ENCODE measurements around the gene OR2V1.
"Not testable (repeated sequence)": the region's sequence is repeated elsewhere in the genome, so short reads cannot be mapped to it uniquely, and the experiment has no call there.

Gene OR2V1

DNA sequence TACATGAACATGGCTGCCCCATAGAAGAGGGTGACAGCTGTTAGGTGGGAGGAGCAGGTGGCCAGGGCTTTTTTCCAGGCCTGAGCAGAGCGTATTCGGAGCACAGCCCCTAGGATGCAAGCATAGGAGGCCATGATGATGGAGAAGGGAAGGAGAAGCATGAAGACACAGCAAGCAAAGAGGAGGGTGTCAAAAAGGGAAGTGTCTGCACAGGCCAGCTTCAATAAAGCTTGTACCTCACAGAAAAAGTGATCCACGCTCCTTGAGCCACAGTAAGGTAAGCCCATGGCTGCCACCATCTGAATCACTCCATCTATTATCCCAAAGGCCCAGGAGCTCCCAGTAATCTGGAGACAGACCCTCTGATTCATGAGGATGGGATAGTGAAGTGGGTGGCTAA lies 6.4 kb downstream of the OR2V1 start:
- Mint-ChIP-seq H3K9me3 (no peaks in the 10 kb centered on the region), H3K4me1 (ENCODE audit: low read depth) (no peaks in the 10 kb centered on the region), H3K4me3 (no peak overlapping the region), H3K27me3 (peaks cover 81% of the 10 kb centered on the region), H3K36me3 (ENCODE audit: low read depth) (no peaks in the 10 kb centered on the region), H3K27ac (no peak overlapping the region)
- DNase-seq: no peak

- Mint-ChIP-seq H3K27me3 (peaks cover 80% of the 10 kb centered on the region), H3K4me3 (no peak overlapping the region), H3K9me3 (no peaks in the 10 kb centered on the region), H3K4me1 (ENCODE audit: low read depth) (no peaks in the 10 kb centered on the region), H3K27ac (no peak overlapping the region), H3K36me3 (ENCODE audit: low read depth) (no peaks in the 10 kb centered on the region)
- no peak for DNase-seq
Observed at GRCh38 chr5:181121675-181122561, 9.1 kb downstream of the OR2V1 start.

DNA sequence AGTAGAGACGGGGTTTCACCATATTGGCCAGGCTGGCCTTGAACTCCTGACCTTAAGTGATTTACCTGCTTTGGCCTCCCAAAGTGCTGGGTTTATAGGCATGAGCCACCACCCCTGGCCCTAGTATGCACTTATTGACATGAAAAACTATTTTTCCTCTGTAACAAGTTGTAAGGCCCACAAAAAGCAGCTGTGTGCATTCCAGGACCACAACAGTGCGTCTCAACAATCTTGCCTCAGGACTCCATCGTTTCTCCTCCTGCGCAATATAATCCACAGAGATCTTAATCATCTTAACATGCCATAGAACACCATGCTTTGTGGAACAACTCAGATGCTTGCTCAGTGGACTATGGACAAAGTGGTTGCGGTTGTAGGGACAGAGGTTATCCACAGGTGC lies 10.2 kb downstream of the OR2V1 start:
- H3K9me3 Mint-ChIP-seq: no peaks in the 10 kb centered on the region
- H3K4me1 Mint-ChIP-seq (ENCODE audit: low read depth): no peaks in the 10 kb centered on the region
- H3K27ac Mint-ChIP-seq: no peak overlapping the region
- DNase-seq: no peak
- no peak overlapping the region for H3K4me3 Mint-ChIP-seq
- H3K27me3 Mint-ChIP-seq: peaks cover 83% of the 10 kb centered on the region
- no peaks in the 10 kb centered on the region for H3K36me3 Mint-ChIP-seq (ENCODE audit: low read depth)

DNA sequence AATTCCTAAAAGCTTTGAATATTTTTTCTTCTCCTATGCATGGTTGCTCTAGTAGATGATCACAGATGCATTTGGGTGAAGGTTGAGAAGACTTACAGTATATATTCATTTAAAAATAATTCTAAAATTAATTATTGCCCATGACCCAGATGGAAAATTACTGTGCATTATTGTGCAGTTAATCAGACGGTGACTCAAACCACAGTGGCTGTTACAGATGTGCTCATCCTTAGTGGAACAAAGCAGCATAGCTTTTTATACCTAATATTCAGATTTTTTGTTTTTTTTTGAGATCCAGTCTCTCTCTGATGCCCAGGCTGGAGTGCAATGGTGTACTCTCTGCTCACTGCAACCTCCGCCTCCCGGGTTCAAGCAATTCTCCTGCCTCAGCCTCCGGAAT lies 10.7 kb downstream of the OR2V1 start:
- Mint-ChIP-seq H3K36me3 (ENCODE audit: low read depth) (no peaks in the 10 kb centered on the region), H3K27me3 (peaks cover 84% of the 10 kb centered on the region), H3K9me3 (no peaks in the 10 kb centered on the region), H3K4me1 (ENCODE audit: low read depth) (peaks cover under 1% of the 10 kb centered on the region), H3K4me3 (no peak overlapping the region), H3K27ac (no peak overlapping the region)
- DNase-seq: no peak

DNA sequence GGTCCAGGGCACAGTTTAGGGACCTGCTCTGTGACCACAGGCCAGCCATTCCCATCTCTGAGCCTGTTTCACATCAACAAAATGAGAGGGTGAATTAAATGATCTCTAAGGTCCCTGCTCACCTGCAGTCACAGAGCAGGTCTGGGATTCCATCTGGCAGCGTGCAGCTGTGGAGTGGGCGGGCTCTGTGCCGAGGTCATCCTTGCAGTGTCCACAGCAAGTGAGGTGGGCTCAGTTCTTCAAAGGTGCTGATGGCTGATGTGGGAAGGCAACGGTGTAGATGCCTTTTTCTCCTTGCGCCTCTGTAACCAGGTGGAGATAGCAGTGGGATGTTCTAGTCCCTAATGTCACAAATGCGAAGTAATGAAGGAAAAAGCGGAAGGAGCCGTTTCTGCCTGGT lies 11.9 kb downstream of the OR2V1 start:
- no peak for DNase-seq
- peaks cover 5% of the 10 kb centered on the region for H3K4me1 Mint-ChIP-seq (ENCODE audit: low read depth)
- no peaks in the 10 kb centered on the region for H3K36me3 Mint-ChIP-seq (ENCODE audit: low read depth)
- H3K9me3 Mint-ChIP-seq: no peaks in the 10 kb centered on the region
- H3K4me3 Mint-ChIP-seq: no peak overlapping the region
- peaks cover 85% of the 10 kb centered on the region for H3K27me3 Mint-ChIP-seq
- no peak overlapping the region for H3K27ac Mint-ChIP-seq

- Mint-ChIP-seq H3K27ac (no peak overlapping the region), H3K27me3 (peaks cover 86% of the 10 kb centered on the region), H3K4me1 (ENCODE audit: low read depth) (peaks cover 5% of the 10 kb centered on the region), H3K9me3 (peaks cover 2% of the 10 kb centered on the region), H3K4me3 (no peak overlapping the region), H3K36me3 (ENCODE audit: low read depth) (no peaks in the 10 kb centered on the region)
- DNase-seq: no peak
Observed at GRCh38 chr5:181118369-181118768, 12.6 kb downstream of the OR2V1 start.

- Mint-ChIP-seq H3K36me3 (ENCODE audit: low read depth) (no peaks in the 10 kb centered on the region), H3K9me3 (peaks cover 2% of the 10 kb centered on the region), H3K4me1 (ENCODE audit: low read depth) (peaks cover 5% of the 10 kb centered on the region), H3K4me3 (no peak overlapping the region), H3K27me3 (peaks cover 85% of the 10 kb centered on the region), H3K27ac (no peak overlapping the region)
- DNase-seq: no peak
Observed at GRCh38 chr5:181114844-181115778, 15.9 kb downstream of the OR2V1 start.

GRCh38 chr5:181114284-181114843 lies 16.6 kb downstream of the OR2V1 start:
- peaks cover 2% of the 10 kb centered on the region for H3K9me3 Mint-ChIP-seq
- H3K36me3 Mint-ChIP-seq (ENCODE audit: low read depth): no peaks in the 10 kb centered on the region
- no peak overlapping the region for H3K4me3 Mint-ChIP-seq
- H3K27me3 Mint-ChIP-seq: peaks cover 89% of the 10 kb centered on the region
- H3K27ac Mint-ChIP-seq: no peak overlapping the region
- DNase-seq: no peak
- H3K4me1 Mint-ChIP-seq (ENCODE audit: low read depth): peaks cover 5% of the 10 kb centered on the region

GRCh38 chr5:181113572-181113971 lies 17.4 kb downstream of the OR2V1 start:
- not testable (repeated sequence) for DNase-seq; H3K4me1 Mint-ChIP-seq (ENCODE audit: low read depth); H3K9me3 Mint-ChIP-seq; H3K27ac Mint-ChIP-seq; H3K4me3 Mint-ChIP-seq; H3K36me3 Mint-ChIP-seq (ENCODE audit: low read depth)
- H3K27me3 Mint-ChIP-seq: peaks cover 90% of the 10 kb centered on the region

DNA sequence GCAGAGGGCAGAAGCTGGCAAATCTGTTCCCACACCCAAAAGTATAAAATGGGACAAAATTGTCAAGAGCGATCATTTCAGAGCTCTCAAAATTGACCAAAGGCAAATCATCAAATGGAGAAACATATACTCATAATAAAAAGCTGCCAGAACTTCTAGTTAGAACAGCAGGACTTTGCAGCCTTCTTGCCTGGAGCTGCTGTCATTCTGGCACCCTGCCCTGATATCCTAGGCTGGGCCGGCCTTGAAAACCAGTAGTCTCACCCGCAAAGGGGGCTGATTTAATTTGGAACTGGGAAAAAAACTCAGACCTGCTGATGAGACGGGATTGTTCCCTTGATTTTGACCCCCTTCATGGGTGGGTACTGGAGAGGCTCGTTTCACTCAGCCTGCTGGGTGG lies 18.5 kb downstream of the OR2V1 start:
- peaks cover 5% of the 10 kb centered on the region for H3K4me1 Mint-ChIP-seq (ENCODE audit: low read depth)
- no peak overlapping the region for H3K27ac Mint-ChIP-seq
- H3K9me3 Mint-ChIP-seq: peaks cover 2% of the 10 kb centered on the region
- no peak for DNase-seq
- no peak overlapping the region for H3K4me3 Mint-ChIP-seq
- H3K27me3 Mint-ChIP-seq: peaks cover 90% of the 10 kb centered on the region
- H3K36me3 Mint-ChIP-seq (ENCODE audit: low read depth): no peaks in the 10 kb centered on the region

DNA sequence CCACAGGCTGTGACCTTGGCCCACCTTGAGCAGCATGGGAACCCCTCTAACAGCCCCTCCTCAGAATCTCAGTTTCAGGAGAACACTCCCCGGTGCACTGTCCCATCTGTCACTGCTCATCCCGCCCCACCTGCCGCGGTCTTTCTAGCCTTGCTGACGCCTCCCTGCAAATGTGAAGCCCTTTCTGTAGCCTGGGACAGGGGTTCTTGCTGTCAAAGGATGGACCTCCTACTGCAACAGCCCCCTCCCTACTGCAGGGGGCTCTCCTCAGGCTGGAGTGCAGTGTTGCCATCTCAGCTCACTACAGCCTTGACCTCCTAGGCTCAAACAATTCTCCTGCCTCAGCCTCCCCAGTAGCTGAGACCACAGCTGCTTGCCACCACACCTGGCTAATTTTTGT lies 20.0 kb downstream of the OR2V1 start:
- H3K9me3 Mint-ChIP-seq: peaks cover 2% of the 10 kb centered on the region
- H3K4me1 Mint-ChIP-seq (ENCODE audit: low read depth): peaks cover 5% of the 10 kb centered on the region
- no peak overlapping the region for H3K27ac Mint-ChIP-seq

GRCh38 chr5:181109489-181110013 lies 21.4 kb downstream of the OR2V1 start:
- H3K27ac Mint-ChIP-seq: no peak overlapping the region

More for the DNA sequence above, 20.0 kb downstream of the OR2V1 start:
- Mint-ChIP-seq H3K4me3 (no peak overlapping the region), H3K36me3 (ENCODE audit: low read depth) (no peaks in the 10 kb centered on the region), H3K27me3 (peaks cover 88% of the 10 kb centered on the region)
- no peak for DNase-seq

DNA sequence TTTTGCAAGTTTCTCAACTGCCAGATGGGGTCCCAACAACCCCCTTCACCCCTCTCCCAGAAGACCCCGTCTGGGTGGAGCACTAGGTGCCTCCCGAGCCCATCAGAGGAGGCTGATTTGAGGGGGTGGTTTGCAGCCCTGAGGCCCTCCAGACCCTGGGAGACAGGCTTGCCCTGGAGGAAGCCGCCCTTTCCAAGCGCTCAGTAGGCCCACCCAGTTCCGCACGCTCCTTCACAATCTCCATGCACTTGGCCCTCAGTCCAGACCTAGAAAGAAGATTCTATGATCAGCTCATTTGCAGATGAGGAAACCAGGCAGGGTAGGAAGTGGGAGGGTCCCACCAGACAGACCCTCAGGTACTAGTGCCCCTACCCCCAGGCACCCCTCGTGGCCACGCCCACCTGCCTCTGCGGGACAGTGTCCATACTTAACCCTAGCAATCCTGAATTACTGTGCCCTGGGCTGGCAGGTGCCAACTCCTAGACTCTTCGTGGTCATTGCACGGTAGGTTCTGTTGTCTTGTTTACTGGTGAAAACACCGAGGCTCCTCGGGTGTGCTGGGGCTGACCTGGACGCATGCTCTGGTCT lies 22.3 kb downstream of the OR2V1 start:
- Mint-ChIP-seq H3K9me3 (no peaks in the 10 kb centered on the region), H3K27me3 (peaks cover 84% of the 10 kb centered on the region), H3K4me3 (no peak overlapping the region), H3K36me3 (ENCODE audit: low read depth) (no peaks in the 10 kb centered on the region), H3K4me1 (ENCODE audit: low read depth) (peaks cover 5% of the 10 kb centered on the region), H3K27ac (no peak overlapping the region)
- peak; percentile 11 for DNase-seq

More at GRCh38 chr5:181109489-181110013, 21.4 kb downstream of the OR2V1 start:
- Mint-ChIP-seq H3K9me3 (peaks cover 2% of the 10 kb centered on the region), H3K4me1 (ENCODE audit: low read depth) (no peaks in the 10 kb centered on the region), H3K4me3 (no peak overlapping the region), H3K36me3 (ENCODE audit: low read depth) (no peaks in the 10 kb centered on the region), H3K27me3 (peaks cover 86% of the 10 kb centered on the region)
- DNase-seq: peak; percentile 9

- no peaks in the 10 kb centered on the region for H3K9me3 Mint-ChIP-seq
- no peaks in the 10 kb centered on the region for H3K36me3 Mint-ChIP-seq (ENCODE audit: low read depth)
- no peak overlapping the region for H3K27ac Mint-ChIP-seq
- H3K27me3 Mint-ChIP-seq: peaks cover 85% of the 10 kb centered on the region
- peak; percentile 3 for DNase-seq
- no peak overlapping the region for H3K4me3 Mint-ChIP-seq
- H3K4me1 Mint-ChIP-seq (ENCODE audit: low read depth): peaks cover 8% of the 10 kb centered on the region
Observed at GRCh38 chr5:181107699-181108098, 23.3 kb downstream of the OR2V1 start.
